Vagina (tissue), 2 donors: ENCODE data around the gene PRKACG. TPM values are rescaled to one million over a fixed set of nuclear protein-coding genes. Genes with fewer than 3 reads are reported as not detected.

Experiments
- DNase-seq, 2 donors: peaks; one replicate each; pipeline ENCODE4 v3.0.0-alpha.2; 2017; ENCODE audit errors: extremely low spot score in 2 of 2
- H3K27ac ChIP-seq: fragments of 200-600 bp; sonication (generic); one replicate; pipeline ENCODE4 v1.5.1; 2019
- H3K27me3 ChIP-seq: fragments of 200-600 bp; sonication (generic); one replicate; pipeline ENCODE4 v1.5.1; 2019
- H3K36me3 ChIP-seq, 2 donors: fragments of 200-600 bp; sonication (generic); one replicate each; pipeline ENCODE4 v1.5.1; 2017 to 2019
- H3K4me1 ChIP-seq: fragments of 200-600 bp; sonication (generic); one replicate; pipeline ENCODE4 v1.5.1; 2019
- H3K4me3 ChIP-seq, 2 donors: fragments of 200-600 bp; sonication (generic); 1 replicate in 1 of 2; 2 replicates in 1 of 2; pipeline ENCODE4 v1.5.1; 2016 to 2019
- H3K9me3 ChIP-seq: fragments of 200-600 bp; sonication (generic); one replicate; pipeline ENCODE4 v1.5.1; 2019
- POLR2A ChIP-seq, 2 donors: fragments of 450-650 bp; IDR thresholded peaks; one replicate each; pipeline ENCODE4 v1.6.1; 2017; ENCODE audit warnings: antibody characterized with exemption in 2 of 2, mild to moderate bottlenecking in 2 of 2, moderate library complexity in 2 of 2
- POLR2AphosphoS5 ChIP-seq, 2 donors: sonication (generic); formaldehyde crosslinking; IDR thresholded peaks; one replicate each; pipeline ENCODE4 v1.9.0; 2017; ENCODE audit warnings: antibody characterized with exemption in 2 of 2, mild to moderate bottlenecking in 2 of 2, low read depth in 1 of 2; ENCODE audit not compliant: insufficient read depth in 1 of 2
- intact Hi-C: fragments of 100-400 bp; cut with DNase I; formaldehyde crosslinking; loops from one replicate; pipeline ENCODE4 v1.15.1; 2023
- total RNA-seq: library from RNA; depleted of rRNA; stranded (reverse); fragments of >200 nt; gene quantifications from one replicate; pipeline ENCODE4 v1.2.3, GENCODE V29; 2016
- TF ChIP-seq, protein P1 (sequence below), 3 experiments: fragments of 450-650 bp in 2 of 3; fragments of 200-600 bp in 1 of 3; sonication (generic) in 1 of 3; IDR thresholded peaks; one replicate each; pipeline ENCODE4 v1.5.1; 2017 to 2019; ENCODE audit warnings: antibody characterized with exemption in 3 of 3, mild to moderate bottlenecking in 2 of 3, moderate library complexity in 2 of 3

PRKACG gene
- total RNA-seq, 1 donor from 2014 or later = not detected

DNA sequence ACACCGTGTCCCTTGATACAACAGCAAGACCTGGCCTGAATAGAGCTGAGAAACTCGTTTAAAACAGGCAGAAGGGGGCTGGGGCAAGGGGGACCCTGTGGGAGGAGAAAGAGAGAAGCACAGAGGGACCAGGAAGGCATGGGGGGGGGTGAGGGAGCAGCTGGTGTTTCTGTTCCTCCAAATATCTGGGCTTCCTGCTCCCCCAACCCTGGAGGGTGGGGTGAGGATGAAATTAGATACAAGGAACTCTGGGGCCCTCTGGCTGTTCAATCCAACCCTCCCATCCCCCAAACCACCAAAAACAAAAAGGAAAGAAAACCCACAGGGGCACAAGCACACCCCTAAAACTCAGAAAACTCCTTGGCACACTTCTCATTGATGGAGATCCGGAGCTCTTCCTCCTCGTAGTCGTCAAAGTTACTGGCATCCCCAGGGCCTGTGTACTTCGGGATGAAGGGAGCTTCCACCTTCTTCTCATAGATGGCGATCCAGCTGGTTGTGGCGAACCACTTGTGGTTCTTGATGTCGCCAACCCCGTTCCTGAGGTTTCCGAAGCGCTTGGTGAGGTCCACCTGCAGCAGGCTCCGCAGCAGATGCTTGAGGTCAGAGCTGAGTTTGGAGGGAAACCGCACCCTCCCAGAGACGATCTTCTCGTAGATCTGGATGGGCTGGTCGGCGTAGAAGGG is 1.1 kb downstream of the PRKACG start:
- intact Hi-C loops = no loop called here
- no peaks in the 10 kb centered on the region for H3K27me3 ChIP-seq
- no peak overlapping the region for H3K27ac ChIP-seq
- no peaks in the 10 kb centered on the region for H3K9me3 ChIP-seq
- H3K4me1 ChIP-seq = no peaks in the 10 kb centered on the region
- no peak overlapping the region for H3K4me3 ChIP-seq
- TF ChIP-seq POLR2A (IDR thresholded peaks at IDR 0.05) (no peak), POLR2AphosphoS5 (IDR thresholded peaks at IDR 0.05; ENCODE audit: insufficient read depth in 1 of 2, low read depth in 1 of 2) (no peak)
- no peaks in the 10 kb centered on the region for H3K36me3 ChIP-seq
- no peak for DNase-seq

DNA sequence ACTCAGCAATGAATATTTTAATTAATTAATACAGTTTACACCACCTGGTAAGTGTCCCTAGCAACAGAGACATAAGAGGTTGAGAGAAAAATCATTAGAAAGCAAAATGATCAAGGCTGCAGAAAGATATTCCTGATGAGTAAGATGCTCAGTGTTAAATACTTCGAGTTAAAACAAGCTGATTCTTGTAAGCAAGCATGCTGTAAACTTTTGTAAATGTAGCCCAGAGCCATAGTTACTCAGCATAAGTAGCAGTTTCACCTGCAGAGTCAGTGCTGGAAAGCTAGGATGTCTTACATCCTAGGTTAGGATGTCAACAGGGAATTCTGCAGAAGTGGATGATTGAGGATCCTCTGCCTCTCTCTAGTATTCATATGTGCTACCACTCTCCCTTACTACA is 4.2 kb downstream of the PRKACG start:
- Histone ChIP-seq H3K27ac (no peak overlapping the region), H3K9me3 (no peaks in the 10 kb centered on the region), H3K36me3 (no peaks in the 10 kb centered on the region), H3K4me3 (no peak overlapping the region), H3K4me1 (no peaks in the 10 kb centered on the region), H3K27me3 (no peaks in the 10 kb centered on the region)
- intact Hi-C loops = no loop called here
- TF ChIP-seq, protein P1, sequence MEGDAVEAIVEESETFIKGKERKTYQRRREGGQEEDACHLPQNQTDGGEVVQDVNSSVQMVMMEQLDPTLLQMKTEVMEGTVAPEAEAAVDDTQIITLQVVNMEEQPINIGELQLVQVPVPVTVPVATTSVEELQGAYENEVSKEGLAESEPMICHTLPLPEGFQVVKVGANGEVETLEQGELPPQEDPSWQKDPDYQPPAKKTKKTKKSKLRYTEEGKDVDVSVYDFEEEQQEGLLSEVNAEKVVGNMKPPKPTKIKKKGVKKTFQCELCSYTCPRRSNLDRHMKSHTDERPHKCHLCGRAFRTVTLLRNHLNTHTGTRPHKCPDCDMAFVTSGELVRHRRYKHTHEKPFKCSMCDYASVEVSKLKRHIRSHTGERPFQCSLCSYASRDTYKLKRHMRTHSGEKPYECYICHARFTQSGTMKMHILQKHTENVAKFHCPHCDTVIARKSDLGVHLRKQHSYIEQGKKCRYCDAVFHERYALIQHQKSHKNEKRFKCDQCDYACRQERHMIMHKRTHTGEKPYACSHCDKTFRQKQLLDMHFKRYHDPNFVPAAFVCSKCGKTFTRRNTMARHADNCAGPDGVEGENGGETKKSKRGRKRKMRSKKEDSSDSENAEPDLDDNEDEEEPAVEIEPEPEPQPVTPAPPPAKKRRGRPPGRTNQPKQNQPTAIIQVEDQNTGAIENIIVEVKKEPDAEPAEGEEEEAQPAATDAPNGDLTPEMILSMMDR (IDR thresholded peaks at IDR 0.05) = no peak
- TF ChIP-seq POLR2A (IDR thresholded peaks at IDR 0.05) (no peak), POLR2AphosphoS5 (IDR thresholded peaks at IDR 0.05; ENCODE audit: insufficient read depth in 1 of 2, low read depth in 1 of 2) (no peak)
- no peak for DNase-seq

DNA sequence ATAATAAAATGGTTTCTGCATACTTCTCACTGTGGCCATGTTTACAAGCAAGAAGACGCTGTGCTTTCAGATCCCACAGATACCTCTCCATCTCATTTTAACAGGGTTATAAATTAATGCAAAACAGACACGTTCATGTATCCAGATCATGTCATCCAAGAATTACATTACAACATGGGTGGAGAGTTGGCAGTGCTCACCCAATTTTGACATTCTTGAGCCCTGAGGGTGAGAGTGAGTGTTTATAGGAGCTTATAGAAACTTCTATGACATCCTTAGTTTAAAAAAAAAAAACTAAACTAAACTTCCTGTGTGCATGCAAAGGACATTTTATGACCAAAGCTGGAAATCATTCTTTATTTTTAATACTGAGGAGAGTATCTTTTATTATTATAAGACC is 9.1 kb downstream of the PRKACG start:
- no peaks in the 10 kb centered on the region for H3K27me3 ChIP-seq
- intact Hi-C loops = no loop called here
- H3K4me1 ChIP-seq = no peaks in the 10 kb centered on the region
- TF ChIP-seq, protein P1 (IDR thresholded peaks at IDR 0.05) = no peak
- no peak for TF ChIP-seq POLR2A (IDR thresholded peaks at IDR 0.05)
- no peak for TF ChIP-seq POLR2AphosphoS5 (IDR thresholded peaks at IDR 0.05; ENCODE audit: insufficient read depth in 1 of 2, low read depth in 1 of 2)
- no peaks in the 10 kb centered on the region for H3K36me3 ChIP-seq
- no peak overlapping the region for H3K27ac ChIP-seq
- H3K4me3 ChIP-seq = no peak overlapping the region
- no peak for DNase-seq
- no peaks in the 10 kb centered on the region for H3K9me3 ChIP-seq

GRCh38 chr9:69003051-69003450 is 10.9 kb downstream of the PRKACG start:
- no peaks in the 10 kb centered on the region for H3K9me3 ChIP-seq
- H3K4me1 ChIP-seq = no peaks in the 10 kb centered on the region
- H3K4me3 ChIP-seq = no peak overlapping the region
- H3K27ac ChIP-seq = no peak overlapping the region
- no peaks in the 10 kb centered on the region for H3K27me3 ChIP-seq
- intact Hi-C loops = no loop called here
- H3K36me3 ChIP-seq = no peaks in the 10 kb centered on the region
- TF ChIP-seq POLR2AphosphoS5 (IDR thresholded peaks at IDR 0.05; ENCODE audit: insufficient read depth in 1 of 2, low read depth in 1 of 2) (no peak), POLR2A (IDR thresholded peaks at IDR 0.05) (no peak)
- TF ChIP-seq, protein P1 (IDR thresholded peaks at IDR 0.05) = no peak
- no peak for DNase-seq

GRCh38 chr9:69001921-69002320 is 12.0 kb downstream of the PRKACG start:
- Histone ChIP-seq H3K27ac (no peak overlapping the region), H3K27me3 (no peaks in the 10 kb centered on the region), H3K4me1 (no peaks in the 10 kb centered on the region), H3K36me3 (no peaks in the 10 kb centered on the region), H3K9me3 (no peaks in the 10 kb centered on the region), H3K4me3 (no peak overlapping the region)
- TF ChIP-seq POLR2AphosphoS5 (IDR thresholded peaks at IDR 0.05; ENCODE audit: insufficient read depth in 1 of 2, low read depth in 1 of 2) = no peak
- TF ChIP-seq, protein P1 (IDR thresholded peaks at IDR 0.05) = no peak
- TF ChIP-seq POLR2A (IDR thresholded peaks at IDR 0.05) = no peak
- intact Hi-C loops = no loop called here
- DNase-seq = no peak
